ENCODE results near the gene SH3GLB1.

SH3GLB1 gene

GRCh38 chr1:86708920-86709319 lies 4.5 kb downstream of the SH3GLB1 start:
- DNase-seq, result no peak
- Mint-ChIP-seq H3K27me3 (no peaks in the 10 kb centered on the region), H3K9me3 (no peaks in the 10 kb centered on the region), H3K27ac (no peak overlapping the region), H3K36me3 (ENCODE audit: low read depth) (peaks cover 24% of the 10 kb centered on the region), H3K4me3 (no peak overlapping the region), H3K4me1 (ENCODE audit: low read depth) (peaks cover 54% of the 10 kb centered on the region)

GRCh38 chr1:86712088-86712860 lies 7.9 kb downstream of the SH3GLB1 start:
- Mint-ChIP-seq H3K27ac (no peak overlapping the region), H3K36me3 (ENCODE audit: low read depth) (peaks cover 24% of the 10 kb centered on the region), H3K4me3 (no peak overlapping the region), H3K27me3 (no peaks in the 10 kb centered on the region), H3K9me3 (no peaks in the 10 kb centered on the region), H3K4me1 (ENCODE audit: low read depth) (peaks cover 60% of the 10 kb centered on the region)
- no peak for DNase-seq

GRCh38 chr1:86713477-86713876 lies 9.1 kb downstream of the SH3GLB1 start:
- Mint-ChIP-seq H3K36me3 (ENCODE audit: low read depth) (peaks cover 29% of the 10 kb centered on the region), H3K27ac (no peak overlapping the region), H3K9me3 (no peaks in the 10 kb centered on the region), H3K27me3 (no peaks in the 10 kb centered on the region), H3K4me1 (ENCODE audit: low read depth) (peaks cover 52% of the 10 kb centered on the region), H3K4me3 (no peak overlapping the region)
- no peak for DNase-seq

GRCh38 chr1:86714159-86714558 lies 9.8 kb downstream of the SH3GLB1 start:
- no peak for DNase-seq
- Mint-ChIP-seq H3K27me3 (no peaks in the 10 kb centered on the region), H3K27ac (peak overlapping the region; percentile 66), H3K4me1 (ENCODE audit: low read depth) (peaks cover 47% of the 10 kb centered on the region), H3K36me3 (ENCODE audit: low read depth) (peaks cover 34% of the 10 kb centered on the region), H3K4me3 (no peak overlapping the region), H3K9me3 (no peaks in the 10 kb centered on the region)

- Mint-ChIP-seq H3K27ac (peak overlapping the region; percentile 66), H3K36me3 (ENCODE audit: low read depth) (peaks cover 38% of the 10 kb centered on the region), H3K4me3 (no peak overlapping the region), H3K9me3 (no peaks in the 10 kb centered on the region), H3K27me3 (no peaks in the 10 kb centered on the region), H3K4me1 (ENCODE audit: low read depth) (peaks cover 42% of the 10 kb centered on the region)
- DNase-seq, result no peak
Measured at GRCh38 chr1:86714561-86715244, 10.3 kb downstream of the SH3GLB1 start.

GRCh38 chr1:86718786-86719185 lies 14.4 kb downstream of the SH3GLB1 start:
- H3K9me3 Mint-ChIP-seq, result no peaks in the 10 kb centered on the region
- H3K27me3 Mint-ChIP-seq, result no peaks in the 10 kb centered on the region
- no peak for DNase-seq
- H3K36me3 Mint-ChIP-seq (ENCODE audit: low read depth), result peaks cover 59% of the 10 kb centered on the region
- no peak overlapping the region for H3K4me3 Mint-ChIP-seq
- H3K4me1 Mint-ChIP-seq (ENCODE audit: low read depth), result peaks cover 21% of the 10 kb centered on the region
- H3K27ac Mint-ChIP-seq, result no peak overlapping the region

GRCh38 chr1:86731416-86731815 lies 27.0 kb downstream of the SH3GLB1 start:
- H3K27me3 Mint-ChIP-seq, result no peaks in the 10 kb centered on the region
- no peak for DNase-seq
- no peaks in the 10 kb centered on the region for H3K9me3 Mint-ChIP-seq
- peaks cover 7% of the 10 kb centered on the region for H3K4me1 Mint-ChIP-seq (ENCODE audit: low read depth)
- no peak overlapping the region for H3K27ac Mint-ChIP-seq
- peaks cover 69% of the 10 kb centered on the region for H3K36me3 Mint-ChIP-seq (ENCODE audit: low read depth)
- no peak overlapping the region for H3K4me3 Mint-ChIP-seq

- Mint-ChIP-seq H3K36me3 (ENCODE audit: low read depth) (peaks cover 63% of the 10 kb centered on the region), H3K27ac (peak overlapping the region; percentile 26), H3K4me1 (ENCODE audit: low read depth) (peaks cover 6% of the 10 kb centered on the region), H3K4me3 (no peak overlapping the region), H3K9me3 (no peaks in the 10 kb centered on the region), H3K27me3 (no peaks in the 10 kb centered on the region)
- no peak for DNase-seq
Measured at GRCh38 chr1:86733340-86733739, 29.0 kb downstream of the SH3GLB1 start.

- Mint-ChIP-seq H3K27ac (no peak overlapping the region), H3K9me3 (no peaks in the 10 kb centered on the region), H3K27me3 (no peaks in the 10 kb centered on the region), H3K36me3 (ENCODE audit: low read depth) (peaks cover 46% of the 10 kb centered on the region), H3K4me1 (ENCODE audit: low read depth) (peaks cover 4% of the 10 kb centered on the region), H3K4me3 (no peak overlapping the region)
- DNase-seq, result no peak
Measured at GRCh38 chr1:86739648-86740509, 35.5 kb downstream of the SH3GLB1 start.

- no peak for DNase-seq
- no peaks in the 10 kb centered on the region for H3K9me3 Mint-ChIP-seq
Measured at GRCh38 chr1:86741947-86742572, 37.7 kb downstream of the SH3GLB1 start.

GRCh38 chr1:86747304-86747703 lies 42.9 kb downstream of the SH3GLB1 start:
- peaks cover 11% of the 10 kb centered on the region for H3K4me1 Mint-ChIP-seq (ENCODE audit: low read depth)
- no peak overlapping the region for H3K4me3 Mint-ChIP-seq
- no peak for DNase-seq
- H3K36me3 Mint-ChIP-seq (ENCODE audit: low read depth), result peaks cover 37% of the 10 kb centered on the region
- H3K27ac Mint-ChIP-seq, result no peak overlapping the region
- no peaks in the 10 kb centered on the region for H3K9me3 Mint-ChIP-seq
- H3K27me3 Mint-ChIP-seq, result no peaks in the 10 kb centered on the region

More at GRCh38 chr1:86741947-86742572, 37.7 kb downstream of the SH3GLB1 start:
- peaks cover 41% of the 10 kb centered on the region for H3K36me3 Mint-ChIP-seq (ENCODE audit: low read depth)
- H3K4me3 Mint-ChIP-seq, result no peak overlapping the region
- H3K4me1 Mint-ChIP-seq (ENCODE audit: low read depth), result peaks cover 4% of the 10 kb centered on the region
- H3K27ac Mint-ChIP-seq, result no peak overlapping the region
- no peaks in the 10 kb centered on the region for H3K27me3 Mint-ChIP-seq

GRCh38 chr1:86748622-86749373 lies 44.4 kb downstream of the SH3GLB1 start:
- Mint-ChIP-seq H3K4me1 (ENCODE audit: low read depth) (peaks cover 12% of the 10 kb centered on the region), H3K36me3 (ENCODE audit: low read depth) (peaks cover 29% of the 10 kb centered on the region), H3K9me3 (no peaks in the 10 kb centered on the region), H3K4me3 (no peak overlapping the region), H3K27me3 (no peaks in the 10 kb centered on the region), H3K27ac (no peak overlapping the region)
- DNase-seq, result no peak

- peak overlapping the region; percentile 8 for H3K27ac Mint-ChIP-seq
- DNase-seq, result no peak
Measured at GRCh38 chr1:86750076-86750475, 45.7 kb downstream of the SH3GLB1 start.

GRCh38 chr1:86750530-86750929 lies 46.2 kb downstream of the SH3GLB1 start:
- DNase-seq, result no peak
- H3K4me3 Mint-ChIP-seq, result no peak overlapping the region
- no peaks in the 10 kb centered on the region for H3K9me3 Mint-ChIP-seq
- peak overlapping the region; percentile 8 for H3K27ac Mint-ChIP-seq
- H3K4me1 Mint-ChIP-seq (ENCODE audit: low read depth), result peaks cover 14% of the 10 kb centered on the region
- peaks cover 10% of the 10 kb centered on the region for H3K27me3 Mint-ChIP-seq
- peaks cover 12% of the 10 kb centered on the region for H3K36me3 Mint-ChIP-seq (ENCODE audit: low read depth)

More at GRCh38 chr1:86750076-86750475, 45.7 kb downstream of the SH3GLB1 start:
- H3K4me1 Mint-ChIP-seq (ENCODE audit: low read depth), result peaks cover 14% of the 10 kb centered on the region
- H3K9me3 Mint-ChIP-seq, result no peaks in the 10 kb centered on the region
- no peak overlapping the region for H3K4me3 Mint-ChIP-seq
- H3K36me3 Mint-ChIP-seq (ENCODE audit: low read depth), result peaks cover 17% of the 10 kb centered on the region
- peaks cover 8% of the 10 kb centered on the region for H3K27me3 Mint-ChIP-seq

Data from activated T-cell treated with anti-CD3 and anti-CD28 coated beads, Interleukin-2, amount 50 U/mL, for 24 hours (primary cell).